GM12878 (cell line): Measurements from ENCODE around the gene PDLIM4. TPM values are rescaled to one million over a fixed set of nuclear protein-coding genes. Genes with fewer than 3 reads are reported as not detected.
A peak's percentile ranks its signal among the peaks of the same experiment; 100 is the strongest.

Experiments used
- ATAC-seq: fragments of 200-7000 bp; cut with Tn5 transposase; 3 replicates; pipeline ENCODE4 v1.9.1; 2020; ENCODE audit warnings: mild to moderate bottlenecking, moderate library complexity
- BruUV-seq: library from RNA; stranded (reverse); fragments of 400-500 nt; replicated peaks from 2 replicates; lab custom pipeline; 2021; lab: Mats Ljungman, UMichigan
- CTCF ChIA-PET: fragments of 300-600 bp; sonication (Branson Sonifier 250); formaldehyde crosslinking; extraction: SDS; loops from one replicate; lab custom pipeline; 2021; ENCODE audit warnings: inconsistent platforms; lab: Yijun Ruan, JAX
- POLR2A ChIA-PET: fragments of 350-600 bp; formaldehyde crosslinking; extraction: SDS; loops from one replicate; lab custom pipeline; 2021; ENCODE audit warnings: inconsistent platforms; lab: Charles Lee
- RAD21 ChIA-PET: fragments of 300-600 bp; sonication (Branson Sonifier 250); formaldehyde crosslinking; loops from one replicate; lab custom pipeline; 2023; ENCODE audit warnings: antibody characterized with exemption; ENCODE audit not compliant: unreplicated experiment; lab: Charles Lee
- SMC1A ChIA-PET: fragments of 300-600 bp; sonication (Branson Sonifier 250); formaldehyde crosslinking; loops from one replicate; lab custom pipeline; 2023; ENCODE audit not compliant: unreplicated experiment, uncharacterized antibody; lab: Charles Lee
- DNase-seq: peaks from one replicate; pipeline ENCODE4 v3.0.0-alpha.2; 2011; ENCODE audit warnings: low read depth, low spot score
- FAIRE-seq: peaks from 3 replicates; lab custom pipeline; 2011; peaks lifted over from hg19 to GRCh38; lab: Jason Lieb, UNC
- H2AFZ ChIP-seq: 2 replicates; pipeline ENCODE4 v1.6.0; 2011; ENCODE audit warnings: low read depth, low read length, control low read depth; ENCODE audit not compliant: control insufficient read depth
- H3K27ac ChIP-seq: 2 replicates; pipeline ENCODE4 v1.5.1; 2011; ENCODE audit warnings: control low read depth; ENCODE audit not compliant: control insufficient read depth, insufficient read depth
- H3K27me3 ChIP-seq, 2 experiments: replicated peaks in 1 of 2; 2 replicates each; pipeline versions ENCODE4 v1.6.0 to v1.6.1; 2011; ENCODE audit warnings: low read length in 1 of 2; ENCODE audit not compliant: control insufficient read depth in 2 of 2, insufficient read depth in 2 of 2
- H3K36me3 ChIP-seq, 2 experiments: 2 replicates each; pipeline ENCODE4 v1.5.1; 2011; ENCODE audit warnings: low read length in 1 of 2; ENCODE audit not compliant: control insufficient read depth in 2 of 2, insufficient read depth in 2 of 2
- H3K4me1 ChIP-seq: 2 replicates; pipeline ENCODE4 v1.6.1; 2011; ENCODE audit warnings: mild to moderate bottlenecking, low read length, moderate library complexity, mixed read lengths; ENCODE audit not compliant: control insufficient read depth, insufficient read depth
- H3K4me2 ChIP-seq: 2 replicates; pipeline ENCODE4 v1.6.0; 2011; ENCODE audit warnings: control low read depth; ENCODE audit not compliant: control insufficient read depth, insufficient read depth
- H3K4me3 ChIP-seq: fragments of 200-600 bp; sonication (generic); 2 replicates; pipeline ENCODE4 v1.5.1; 2016
- H3K79me2 ChIP-seq: 2 replicates; pipeline ENCODE4 v1.6.0; 2011; ENCODE audit warnings: low read length; ENCODE audit not compliant: control insufficient read depth, insufficient read depth
- H3K9ac ChIP-seq: 2 replicates; pipeline ENCODE4 v1.8.0; 2011; ENCODE audit warnings: low read length, control low read depth, mixed read lengths; ENCODE audit not compliant: control insufficient read depth, insufficient read depth
- H3K9me3 ChIP-seq: replicated peaks from 3 replicates; pipeline ENCODE4 v1.5.1; 2011; ENCODE audit warnings: mild to moderate bottlenecking, low read length; ENCODE audit not compliant: control insufficient read depth, insufficient read depth
- H4K20me1 ChIP-seq: 2 replicates; pipeline ENCODE4 v1.6.0; 2011; ENCODE audit not compliant: control insufficient read depth, insufficient read depth
- BACH1 ChIP-seq: fragments of 450-650 bp; IDR thresholded peaks from 2 replicates; pipeline ENCODE4 v1.6.1; 2017; ENCODE audit warnings: mild to moderate bottlenecking, borderline replicate concordance
- BHLHE40 ChIP-seq, 2 experiments: fragments of 450-650 bp in 1 of 2; IDR thresholded peaks; 2 replicates each; pipeline ENCODE4 v1.6.1; 2011 to 2017; ENCODE audit warnings: low read depth in 2 of 2, borderline replicate concordance in 1 of 2, improper control_type of control experiment in 1 of 2, low read length in 1 of 2, mild to moderate bottlenecking in 1 of 2
- BRCA1 ChIP-seq: IDR thresholded peaks from 2 replicates; pipeline ENCODE4 v1.6.1; 2011; ENCODE audit warnings: low read depth, low read length, improper control_type of control experiment
- DPF2 ChIP-seq: fragments of 450-650 bp; IDR thresholded peaks from 2 replicates; pipeline ENCODE4 v1.6.1; 2017; ENCODE audit warnings: mild to moderate bottlenecking
- ESRRA ChIP-seq: IDR thresholded peaks from 2 replicates; pipeline ENCODE4 v1.6.1; 2012; ENCODE audit warnings: mild to moderate bottlenecking, low read length, improper control_type of control experiment
- HCFC1 ChIP-seq: fragments of 150-350 bp; IDR thresholded peaks from 2 replicates; pipeline ENCODE4 v1.6.1; 2014; ENCODE audit warnings: low read length
- IKZF1 ChIP-seq: fragments of 450-650 bp; conservative IDR thresholded peaks from 2 replicates; pipeline ENCODE4 v1.6.1; 2017; ENCODE audit warnings: antibody characterized with exemption, mild to moderate bottlenecking
- IKZF2 ChIP-seq, 2 experiments: fragments of 450-650 bp; IDR thresholded peaks; 2 replicates each; pipeline ENCODE4 v1.6.1; 2017; ENCODE audit warnings: mild to moderate bottlenecking in 2 of 2, moderate library complexity in 2 of 2
- MLLT1 ChIP-seq: fragments of 450-650 bp; IDR thresholded peaks from 2 replicates; pipeline ENCODE4 v1.6.1; 2016; ENCODE audit warnings: mild to moderate bottlenecking
- PAX5 ChIP-seq: IDR thresholded peaks from 2 replicates; pipeline ENCODE4 v1.6.1; 2011; ENCODE audit warnings: low read depth, low read length, borderline replicate concordance
- PAX8 ChIP-seq: fragments of 450-650 bp; IDR thresholded peaks from 2 replicates; pipeline ENCODE4 v1.6.1; 2017; ENCODE audit warnings: mild to moderate bottlenecking, moderate library complexity
- POLR2A ChIP-seq: IDR thresholded peaks from 2 replicates; pipeline ENCODE4 v1.6.1; 2011; ENCODE audit warnings: low read depth, mild to moderate bottlenecking, low read length
- POLR2AphosphoS2 ChIP-seq: IDR thresholded peaks from 2 replicates; pipeline ENCODE4 v1.6.1; 2011; ENCODE audit warnings: low read depth, mild to moderate bottlenecking, low read length, improper control_type of control experiment, moderate library complexity
- RB1 ChIP-seq: fragments of 450-650 bp; formaldehyde crosslinking; IDR thresholded peaks from 2 replicates; pipeline ENCODE4 v1.6.1; 2017; ENCODE audit warnings: mild to moderate bottlenecking, borderline replicate concordance
- TAF1 ChIP-seq: IDR thresholded peaks from 2 replicates; pipeline ENCODE4 v1.6.1; 2011; ENCODE audit warnings: mild to moderate bottlenecking, low read depth, low read length, borderline replicate concordance
- WRNIP1 ChIP-seq: IDR thresholded peaks from 2 replicates; pipeline ENCODE4 v1.6.1; 2011; ENCODE audit warnings: low read depth, low read length, improper control_type of control experiment, borderline replicate concordance
- ZBTB11 ChIP-seq: fragments of 450-650 bp; formaldehyde crosslinking; IDR thresholded peaks from 2 replicates; pipeline ENCODE4 v1.5.0; 2022; ENCODE audit warnings: mild to moderate bottlenecking, missing genetic modification characterization
- ZNF24 ChIP-seq: fragments of 450-650 bp; IDR thresholded peaks from 2 replicates; pipeline ENCODE4 v1.6.1; 2017; ENCODE audit warnings: antibody characterized with exemption, mild to moderate bottlenecking
- WGBS: methylation state at CpG from one replicate; pipeline ENCODE4 v1.1.6; 2016; ENCODE audit warnings: low lambda C conversion rate; ENCODE audit not compliant: insufficient replicate concordance, insufficient coverage; ENCODE audit errors: missing lambda C conversion rate; 5-methylcytosine and 5-hydroxymethylcytosine counted together
- in situ Hi-C: fragments of 300-500 bp; cut with MboI; formaldehyde crosslinking; loops from 9 replicates; pipeline ENCODE4 v1.14.3; 2018; ENCODE audit warnings: mixed read lengths
- intact Hi-C: fragments of 100-400 bp; cut with micrococcal nuclease; formaldehyde crosslinking; loops from one replicate; pipeline ENCODE4 v1.14.2; 2022; ENCODE audit not compliant: unreplicated experiment
- polyA plus RNA-seq, 11 experiments: library from polyadenylated mRNA; depleted of rRNA in 4 of 11; unstranded in 6 of 11; stranded (reverse) in 5 of 11; fragments of >200 nt; fragmentation: Nextera tagmentation in 4 of 11; fragmentation: Illumina TruSeq in 1 of 11; extraction: Ambion mirVana in 4 of 11; extraction: Trizol in 1 of 11; gene quantifications; 1 replicate in 1 of 11; 2 replicates in 10 of 11; pipeline versions ENCODE4 v1.2.1 to v1.2.3, GENCODE V29; 2011 to 2016; ENCODE audit warnings: inconsistent platforms in 2 of 11, missing spikeins in 2 of 11, low read depth in 1 of 11
- total RNA-seq, 4 experiments: library from RNA; depleted of rRNA in 3 of 4; stranded (reverse); fragments of >200 nt in 3 of 4; fragmentation: Illumina TruSeq in 1 of 4; extraction: Trizol in 1 of 4; gene quantifications; 2 replicates each; pipeline versions ENCODE4 v1.2.1 to v1.2.3, GENCODE V29; 2013 to 2021

The PDLIM4 gene
- total and polyA plus RNA-seq, 10 of the 15 experiments (the other 5 are each of a cell fraction or from before 2014, with no cell fraction given) = 0.13 to 1.7 (median 0.39) TPM; not detected in 3

- DNase-seq = no peak
- in situ Hi-C loops = no loop called here
- BruUV-seq = no TSS peak
- Histone ChIP-seq H4K20me1 (no peaks in the 10 kb centered on the region), H3K79me2 (no peaks in the 10 kb centered on the region), H3K9me3 (no peaks in the 10 kb centered on the region; the same call in 2 of the 3 replicates), H3K27me3 (peaks cover 0 to 5% of the 10 kb centered on the region in 2 experiments; a peak in 2 of 4 replicates), H3K4me1 (peaks cover 10% of the 10 kb centered on the region), H3K4me3 (peak within 1 kb of the TSS; percentile 75), H3K36me3 (no peaks in the 10 kb centered on the region), H3K9ac (peak within 1 kb of the TSS; percentile 56), H3K4me2 (peak within 1 kb of the TSS; percentile 68), H3K27ac (no peak within 1 kb of the TSS), H2AFZ (peak within 1 kb of the TSS; percentile 64)
- intact Hi-C loops = no loop called here
- no peak for FAIRE-seq
- WGBS = 2% methylated on average over 70 of the region's 92 CpGs
- POLR2A ChIA-PET = interaction anchor here (0.6 to 1.8 kb wide), 7 partner anchors 10 to 121 kb away, joined by 3 to 7 read pairs (median 3); no protein-coding TSS in a partner anchor
- CTCF ChIA-PET = interaction anchor here (0.7 to 4.1 kb wide), 6 partner anchors 10 to 165 kb away, joined by 3 to 41 read pairs (median 3); no protein-coding TSS in a partner anchor
- SMC1A ChIA-PET = interaction anchor here (1.9 to 2.1 kb wide), 2 partner anchors 10 to 48 kb away, joined by 5 to 10 read pairs; no protein-coding TSS in a partner anchor
- peak; percentile 96 for ATAC-seq
- RAD21 ChIA-PET = interaction anchor here (0.8 to 2.4 kb wide), 4 partner anchors 10 to 199 kb away, joined by 3 to 18 read pairs (median 4); no protein-coding TSS in a partner anchor
- no peak for TF ChIP-seq BRCA1
- TF ChIP-seq BACH1 = 0 out of 2 replicates have a peak, but pooled peaks have one; percentile 29
- no peak for TF ChIP-seq TAF1
- TF ChIP-seq RB1 = 0 out of 2 replicates have a peak, but pooled peaks have one; percentile 38
- TF ChIP-seq ZNF24 = no peak
- TF ChIP-seq MLLT1 = no peak
- no peak for TF ChIP-seq ZBTB11 (CRISPR knock-in tag)
- peak; percentile 77 for TF ChIP-seq IKZF1
- TF ChIP-seq PAX5 = no peak
- peak; percentile 68 for TF ChIP-seq POLR2A
- TF ChIP-seq ESRRA = no peak; the same call in 1 of the 2 replicates
- TF ChIP-seq HCFC1 = no peak
- TF ChIP-seq BHLHE40 (IDR thresholded peaks at IDR 0.05; ENCODE audit: borderline replicate concordance in 1 of 2, low read depth in 2 of 2, low read length in 1 of 2) = peak in 1 of 2 experiments; percentile 85; a peak in 2 of 4 replicates
- TF ChIP-seq WRNIP1 = no peak
- no peak for TF ChIP-seq IKZF2 (IDR thresholded peaks at IDR 0.05)
- no peak for TF ChIP-seq PAX8
- TF ChIP-seq POLR2AphosphoS2 = peak; percentile 69
- 0 out of 2 replicates have a peak, but pooled peaks have one; percentile 65 for TF ChIP-seq DPF2
These were observed 29.8 kb upstream of the PDLIM4 start, which contains the start of gene P4HA2 for GRCh38 chr5:132227485-132228240. Gene P4HA2, minus strand, starts transcription at chr5:132227853. Its CDS starts 9,227 bp downstream, at chr5:132218626.
